AG08395 (cell line): ENCODE measurements around the gene RGS12.
A peak's percentile ranks its signal among the peaks of the same experiment; 100 is the strongest.

Experiments used
- DNase-seq: peaks from one replicate; pipeline ENCODE4 v3.0.0; 2012; ENCODE audit warnings: mixed read lengths, low spot score

Gene RGS12

GRCh38 chr4:3312362-3312761 lies 19.5 kb downstream of the RGS12 start:
- DNase-seq = no peak

GRCh38 chr4:3313139-3313538 lies 20.3 kb downstream of the RGS12 start:
- DNase-seq = no peak

GRCh38 chr4:3313556-3314228 lies 20.9 kb downstream of the RGS12 start:
- no peak for DNase-seq

- no peak for DNase-seq
Measured at GRCh38 chr4:3314706-3315260, 22.0 kb downstream of the RGS12 start.

GRCh38 chr4:3315566-3315965 lies 22.7 kb downstream of the RGS12 start:
- no peak for DNase-seq

GRCh38 chr4:3316146-3316545 lies 23.3 kb downstream of the RGS12 start:
- DNase-seq = no peak

- no peak for DNase-seq
Measured at GRCh38 chr4:3317011-3317655, 24.3 kb downstream of the RGS12 start.

GRCh38 chr4:3317656-3318211 lies 24.9 kb downstream of the RGS12 start:
- DNase-seq = no peak

- DNase-seq = no peak
Measured at GRCh38 chr4:3318561-3319021, 25.8 kb downstream of the RGS12 start.

GRCh38 chr4:3320361-3321023 lies 27.7 kb downstream of the RGS12 start:
- no peak for DNase-seq

- peak; percentile 75 for DNase-seq
Measured at GRCh38 chr4:3321295-3321889, 28.6 kb downstream of the RGS12 start.

- DNase-seq = peak; percentile 71
Measured at GRCh38 chr4:3322059-3322550, 29.3 kb downstream of the RGS12 start.

- no peak for DNase-seq
Measured at GRCh38 chr4:3323071-3323481, 30.3 kb downstream of the RGS12 start.

GRCh38 chr4:3324093-3324815 lies 31.4 kb downstream of the RGS12 start:
- DNase-seq = no peak

GRCh38 chr4:3328814-3329663 lies 36.2 kb downstream of the RGS12 start:
- DNase-seq = no peak

GRCh38 chr4:3329887-3330286 lies 37.1 kb downstream of the RGS12 start:
- DNase-seq = no peak

GRCh38 chr4:3330707-3331106 lies 37.9 kb downstream of the RGS12 start:
- no peak for DNase-seq

GRCh38 chr4:3331511-3332394 lies 38.9 kb downstream of the RGS12 start:
- no peak for DNase-seq

GRCh38 chr4:3332498-3332897 lies 39.7 kb downstream of the RGS12 start:
- DNase-seq = no peak
